Activated CD8-positive, alpha-beta memory T cell treated with anti-CD3 and anti-CD28 coated beads, Interleukin-2, amount 10 ng/mL, durations not matched to agents 7 days and 5 days (primary cell): Measurements from ENCODE around the gene GRHPR. TPM values are rescaled to one million over a fixed set of nuclear protein-coding genes. Genes with fewer than 3 reads are reported as not detected.

ENCODE experiments used
- ATAC-seq: fragments of 150-1000 bp; cut with Tn5 transposase; one replicate; pipeline ENCODE4 v1.10.0; 2021; ENCODE audit warnings: moderate library complexity
- CTCF ChIA-PET: fragments of 350-600 bp; sonication (Branson Sonifier 250); formaldehyde crosslinking; loops from one replicate; lab custom pipeline; 2021; ENCODE audit warnings: antibody characterized with exemption; lab: Charles Lee
- DNase-seq: peaks from one replicate; pipeline ENCODE4 v3.0.0-alpha.2; 2020
- H3K27ac Mint-ChIP-seq: one replicate; pipeline ENCODE4 v1.8.0; 2021; ENCODE audit warnings: mild to moderate bottlenecking, mixed read lengths
- H3K27me3 Mint-ChIP-seq: one replicate; pipeline ENCODE4 v1.8.0; 2021; ENCODE audit warnings: mixed read lengths
- H3K36me3 Mint-ChIP-seq: one replicate; pipeline ENCODE4 v1.8.0; 2021; ENCODE audit warnings: mild to moderate bottlenecking, mixed read lengths
- H3K4me1 Mint-ChIP-seq: one replicate; pipeline ENCODE4 v1.8.0; 2021; ENCODE audit warnings: mixed read lengths
- H3K4me3 Mint-ChIP-seq: one replicate; pipeline ENCODE4 v1.8.0; 2021; ENCODE audit warnings: mild to moderate bottlenecking, moderate library complexity, mixed read lengths
- H3K9me3 Mint-ChIP-seq: one replicate; pipeline ENCODE4 v1.8.0; 2022; ENCODE audit warnings: low read depth, mixed read lengths
- total RNA-seq, 2 experiments: library from RNA; stranded (reverse); gene quantifications; one replicate each; pipeline ENCODE4 v1.2.3, GENCODE V29; 2021

GRHPR gene
- total RNA-seq, 2 experiments from 2014 or later = 59.3 to 65.6 TPM

GRCh38 chr9:37432020-37432419 lies 9.5 kb downstream of the GRHPR start:
- no peak overlapping the region for H3K27ac Mint-ChIP-seq
- CTCF ChIA-PET = interaction anchor here (1.5 kb wide), 1 partner anchor 17 kb away, joined by 5 read pairs; no protein-coding TSS in a partner anchor
- H3K4me1 Mint-ChIP-seq = peaks cover 4% of the 10 kb centered on the region
- no peaks in the 10 kb centered on the region for H3K9me3 Mint-ChIP-seq
- H3K36me3 Mint-ChIP-seq = peaks cover 8% of the 10 kb centered on the region
- H3K27me3 Mint-ChIP-seq = no peaks in the 10 kb centered on the region
- DNase-seq (no peak), ATAC-seq (no peak)
- H3K4me3 Mint-ChIP-seq = no peak overlapping the region

GRCh38 chr9:37433867-37434371 lies 11.4 kb downstream of the GRHPR start:
- Mint-ChIP-seq H3K4me1 (peaks cover 4% of the 10 kb centered on the region), H3K27me3 (no peaks in the 10 kb centered on the region), H3K9me3 (no peaks in the 10 kb centered on the region), H3K36me3 (peaks cover 16% of the 10 kb centered on the region), H3K4me3 (no peak overlapping the region), H3K27ac (no peak overlapping the region)
- CTCF ChIA-PET = no interaction called here
- no peak for DNase-seq
- ATAC-seq = no peak

- no peak overlapping the region for H3K4me3 Mint-ChIP-seq
- CTCF ChIA-PET = interaction anchor here (1.7 kb wide), 1 partner anchor 16 kb away, joined by 3 read pairs; no protein-coding TSS in a partner anchor
- no peaks in the 10 kb centered on the region for H3K27me3 Mint-ChIP-seq
- ATAC-seq (no peak), DNase-seq (no peak)
- no peaks in the 10 kb centered on the region for H3K9me3 Mint-ChIP-seq
- peaks cover 20% of the 10 kb centered on the region for H3K36me3 Mint-ChIP-seq
- no peak overlapping the region for H3K27ac Mint-ChIP-seq
- peaks cover 4% of the 10 kb centered on the region for H3K4me1 Mint-ChIP-seq
These were observed 14.0 kb downstream of the GRHPR start for GRCh38 chr9:37436540-37436939.

- H3K4me3 Mint-ChIP-seq = no peak overlapping the region
- CTCF ChIA-PET = interaction anchor here (1.7 kb wide), 1 partner anchor 15 kb away, joined by 3 read pairs; no protein-coding TSS in a partner anchor
- H3K27ac Mint-ChIP-seq = no peak overlapping the region
- DNase-seq (no peak), ATAC-seq (no peak)
- H3K27me3 Mint-ChIP-seq = no peaks in the 10 kb centered on the region
- H3K9me3 Mint-ChIP-seq = no peaks in the 10 kb centered on the region
- peaks cover 4% of the 10 kb centered on the region for H3K4me1 Mint-ChIP-seq
- H3K36me3 Mint-ChIP-seq = peaks cover 23% of the 10 kb centered on the region
These were observed 14.5 kb downstream of the GRHPR start for GRCh38 chr9:37437010-37437409.

GRCh38 chr9:37437621-37438020 lies 15.1 kb downstream of the GRHPR start:
- CTCF ChIA-PET = interaction anchor here (1.7 kb wide), 1 partner anchor 15 kb away, joined by 3 read pairs; no protein-coding TSS in a partner anchor
- H3K27ac Mint-ChIP-seq = no peak overlapping the region
- no peak overlapping the region for H3K4me3 Mint-ChIP-seq
- ATAC-seq (no peak), DNase-seq (no peak)
- H3K27me3 Mint-ChIP-seq = no peaks in the 10 kb centered on the region
- H3K4me1 Mint-ChIP-seq = peaks cover 2% of the 10 kb centered on the region
- H3K9me3 Mint-ChIP-seq = no peaks in the 10 kb centered on the region
- H3K36me3 Mint-ChIP-seq = peaks cover 24% of the 10 kb centered on the region

- DNase-seq (no peak), ATAC-seq (no peak)
- Mint-ChIP-seq H3K36me3 (peaks cover 24% of the 10 kb centered on the region), H3K27ac (no peak overlapping the region), H3K4me3 (no peak overlapping the region), H3K9me3 (no peaks in the 10 kb centered on the region), H3K4me1 (no peaks in the 10 kb centered on the region), H3K27me3 (no peaks in the 10 kb centered on the region)
- CTCF ChIA-PET = interaction anchor here (1.7 kb wide), 1 partner anchor 14 kb away, joined by 3 read pairs; no protein-coding TSS in a partner anchor
These were observed 15.9 kb downstream of the GRHPR start for GRCh38 chr9:37438359-37438758.

- Mint-ChIP-seq H3K27me3 (no peaks in the 10 kb centered on the region), H3K4me3 (no peak overlapping the region), H3K4me1 (no peaks in the 10 kb centered on the region), H3K9me3 (no peaks in the 10 kb centered on the region), H3K36me3 (peaks cover 18% of the 10 kb centered on the region), H3K27ac (no peak overlapping the region)
- no peak for ATAC-seq
- no peak for DNase-seq
- CTCF ChIA-PET = interaction anchor here (0.8 kb wide), 1 partner anchor 26 kb away, joined by 4 read pairs; no protein-coding TSS in a partner anchor
These were observed 19.4 kb downstream of the GRHPR start for GRCh38 chr9:37441776-37442370.

- H3K4me3 Mint-ChIP-seq = no peak overlapping the region
These were observed 20.1 kb downstream of the GRHPR start for GRCh38 chr9:37442556-37442955.

GRCh38 chr9:37443566-37443965 lies 21.1 kb downstream of the GRHPR start:
- Mint-ChIP-seq H3K27ac (no peak overlapping the region), H3K9me3 (no peaks in the 10 kb centered on the region), H3K4me1 (no peaks in the 10 kb centered on the region), H3K27me3 (no peaks in the 10 kb centered on the region), H3K4me3 (no peak overlapping the region), H3K36me3 (peaks cover 12% of the 10 kb centered on the region)
- CTCF ChIA-PET = no interaction called here
- DNase-seq = no peak
- no peak for ATAC-seq

More at GRCh38 chr9:37442556-37442955, 20.1 kb downstream of the GRHPR start:
- ATAC-seq (no peak), DNase-seq (no peak)
- Mint-ChIP-seq H3K36me3 (peaks cover 13% of the 10 kb centered on the region), H3K4me1 (no peaks in the 10 kb centered on the region), H3K27ac (no peak overlapping the region), H3K9me3 (no peaks in the 10 kb centered on the region), H3K27me3 (no peaks in the 10 kb centered on the region)
- CTCF ChIA-PET = no interaction called here

- H3K27ac Mint-ChIP-seq = peak overlapping the region; percentile 35
- DNase-seq (no peak), ATAC-seq (no peak)
- H3K4me1 Mint-ChIP-seq = peaks cover 1% of the 10 kb centered on the region
- CTCF ChIA-PET = no interaction called here
- no peak overlapping the region for H3K4me3 Mint-ChIP-seq
- H3K36me3 Mint-ChIP-seq = peaks cover 15% of the 10 kb centered on the region
- H3K27me3 Mint-ChIP-seq = no peaks in the 10 kb centered on the region
- H3K9me3 Mint-ChIP-seq = no peaks in the 10 kb centered on the region
These were observed 22.4 kb downstream of the GRHPR start for GRCh38 chr9:37444890-37445289.

GRCh38 chr9:37445832-37446231 lies 23.3 kb downstream of the GRHPR start:
- Mint-ChIP-seq H3K4me1 (peaks cover 3% of the 10 kb centered on the region), H3K9me3 (no peaks in the 10 kb centered on the region), H3K4me3 (no peak overlapping the region), H3K27me3 (no peaks in the 10 kb centered on the region), H3K36me3 (peaks cover 17% of the 10 kb centered on the region), H3K27ac (no peak overlapping the region)
- CTCF ChIA-PET = no interaction called here
- ATAC-seq = no peak
- DNase-seq = no peak

- ATAC-seq = no peak
- H3K36me3 Mint-ChIP-seq = peaks cover 14% of the 10 kb centered on the region
- no peaks in the 10 kb centered on the region for H3K9me3 Mint-ChIP-seq
- DNase-seq = no peak
- CTCF ChIA-PET = no interaction called here
- no peak overlapping the region for H3K4me3 Mint-ChIP-seq
- no peaks in the 10 kb centered on the region for H3K27me3 Mint-ChIP-seq
- H3K27ac Mint-ChIP-seq = no peak overlapping the region
- peaks cover 3% of the 10 kb centered on the region for H3K4me1 Mint-ChIP-seq
These were observed 23.9 kb downstream of the GRHPR start for GRCh38 chr9:37446401-37446800.

GRCh38 chr9:37447111-37447510 lies 24.6 kb downstream of the GRHPR start:
- Mint-ChIP-seq H3K36me3 (peaks cover 10% of the 10 kb centered on the region), H3K4me1 (peaks cover 6% of the 10 kb centered on the region), H3K27ac (no peak overlapping the region), H3K4me3 (no peak overlapping the region), H3K27me3 (no peaks in the 10 kb centered on the region), H3K9me3 (no peaks in the 10 kb centered on the region)
- CTCF ChIA-PET = no interaction called here
- ATAC-seq (no peak), DNase-seq (no peak)
